Measurements from ENCODE around the gene LOXL1.

Gene LOXL1

DNA sequence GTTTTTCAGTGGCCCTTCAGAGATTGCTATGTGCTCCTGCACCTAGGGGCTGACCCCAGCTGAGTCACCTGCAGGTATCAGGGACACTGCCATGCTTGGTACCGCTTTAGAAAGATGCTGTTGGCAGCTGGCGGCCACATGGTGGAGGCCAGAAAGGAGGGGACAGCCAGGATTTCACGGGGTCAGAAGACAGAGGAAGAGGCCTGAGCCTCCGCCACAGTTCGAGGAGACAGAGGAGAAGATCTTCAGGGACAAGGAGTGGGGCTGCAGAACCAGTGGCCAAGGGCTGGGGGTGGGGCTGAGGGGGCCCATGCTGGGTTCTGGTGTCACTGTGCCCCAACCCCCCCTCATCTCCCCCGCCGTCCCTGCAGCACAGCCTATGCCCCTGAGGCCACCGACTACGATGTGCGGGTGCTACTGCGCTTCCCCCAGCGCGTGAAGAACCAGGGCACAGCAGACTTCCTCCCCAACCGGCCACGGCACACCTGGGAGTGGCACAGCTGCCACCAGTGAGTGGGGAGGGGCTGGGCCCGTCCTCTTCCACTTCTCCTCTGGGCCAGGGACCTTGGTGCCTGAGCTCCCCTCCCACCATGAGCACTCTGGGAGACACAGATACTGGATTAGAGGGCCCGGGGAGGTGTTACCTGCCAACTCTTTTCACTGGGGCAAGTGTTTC lies 19.9 kb downstream of the LOXL1 start:
- TF ChIP-seq, protein P1, sequence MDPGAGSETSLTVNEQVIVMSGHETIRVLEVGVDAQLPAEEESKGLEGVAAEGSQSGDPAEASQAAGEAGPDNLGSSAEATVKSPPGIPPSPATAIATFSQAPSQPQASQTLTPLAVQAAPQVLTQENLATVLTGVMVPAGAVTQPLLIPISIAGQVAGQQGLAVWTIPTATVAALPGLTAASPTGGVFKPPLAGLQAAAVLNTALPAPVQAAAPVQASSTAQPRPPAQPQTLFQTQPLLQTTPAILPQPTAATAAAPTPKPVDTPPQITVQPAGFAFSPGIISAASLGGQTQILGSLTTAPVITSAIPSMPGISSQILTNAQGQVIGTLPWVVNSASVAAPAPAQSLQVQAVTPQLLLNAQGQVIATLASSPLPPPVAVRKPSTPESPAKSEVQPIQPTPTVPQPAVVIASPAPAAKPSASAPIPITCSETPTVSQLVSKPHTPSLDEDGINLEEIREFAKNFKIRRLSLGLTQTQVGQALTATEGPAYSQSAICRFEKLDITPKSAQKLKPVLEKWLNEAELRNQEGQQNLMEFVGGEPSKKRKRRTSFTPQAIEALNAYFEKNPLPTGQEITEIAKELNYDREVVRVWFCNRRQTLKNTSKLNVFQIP (CRISPR knock-in tag; IDR thresholded peaks at IDR 0.05; ENCODE audit: borderline replicate concordance, low read depth) = no peak
- no peak for TF ChIP-seq SNAI2 (CRISPR knock-in tag; IDR thresholded peaks at IDR 0.05)
- TF ChIP-seq TOX (CRISPR knock-in tag; IDR thresholded peaks at IDR 0.05; ENCODE audit: borderline replicate concordance) = no peak
- TF ChIP-seq TCF4 (CRISPR knock-in tag; IDR thresholded peaks at IDR 0.05; ENCODE audit: borderline replicate concordance) = no peak
- TF ChIP-seq ESRRG (CRISPR knock-in tag; IDR thresholded peaks at IDR 0.05) = no peak
- no peak for TF ChIP-seq ZFP3 (CRISPR knock-in tag; IDR thresholded peaks at IDR 0.05)
- TF ChIP-seq ZNF70 (CRISPR knock-in tag; IDR thresholded peaks at IDR 0.05) = no peak
- TF ChIP-seq, protein P2, sequence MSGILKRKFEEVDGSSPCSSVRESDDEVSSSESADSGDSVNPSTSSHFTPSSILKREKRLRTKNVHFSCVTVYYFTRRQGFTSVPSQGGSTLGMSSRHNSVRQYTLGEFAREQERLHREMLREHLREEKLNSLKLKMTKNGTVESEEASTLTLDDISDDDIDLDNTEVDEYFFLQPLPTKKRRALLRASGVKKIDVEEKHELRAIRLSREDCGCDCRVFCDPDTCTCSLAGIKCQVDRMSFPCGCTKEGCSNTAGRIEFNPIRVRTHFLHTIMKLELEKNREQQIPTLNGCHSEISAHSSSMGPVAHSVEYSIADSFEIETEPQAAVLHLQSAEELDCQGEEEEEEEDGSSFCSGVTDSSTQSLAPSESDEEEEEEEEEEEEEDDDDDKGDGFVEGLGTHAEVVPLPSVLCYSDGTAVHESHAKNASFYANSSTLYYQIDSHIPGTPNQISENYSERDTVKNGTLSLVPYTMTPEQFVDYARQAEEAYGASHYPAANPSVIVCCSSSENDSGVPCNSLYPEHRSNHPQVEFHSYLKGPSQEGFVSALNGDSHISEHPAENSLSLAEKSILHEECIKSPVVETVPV (CRISPR knock-in tag; IDR thresholded peaks at IDR 0.05) = no peak
- no peak for TF ChIP-seq OSR1 (CRISPR knock-in tag; IDR thresholded peaks at IDR 0.05)
- no peak for TF ChIP-seq ZNF565 (CRISPR knock-in tag; conservative IDR thresholded peaks at IDR 0.05; ENCODE audit: low read depth)
- TF ChIP-seq ISL1 (CRISPR knock-in tag; IDR thresholded peaks at IDR 0.05) = no peak
- no peak for TF ChIP-seq ZC3H10 (CRISPR knock-in tag; IDR thresholded peaks at IDR 0.05)
- TF ChIP-seq CSDC2 (CRISPR knock-in tag; IDR thresholded peaks at IDR 0.05) = no peak
- no peak for TF ChIP-seq ARNTL (CRISPR knock-in tag; IDR thresholded peaks at IDR 0.05; ENCODE audit: borderline replicate concordance, low read depth)
- ATAC-seq = no peak

DNA sequence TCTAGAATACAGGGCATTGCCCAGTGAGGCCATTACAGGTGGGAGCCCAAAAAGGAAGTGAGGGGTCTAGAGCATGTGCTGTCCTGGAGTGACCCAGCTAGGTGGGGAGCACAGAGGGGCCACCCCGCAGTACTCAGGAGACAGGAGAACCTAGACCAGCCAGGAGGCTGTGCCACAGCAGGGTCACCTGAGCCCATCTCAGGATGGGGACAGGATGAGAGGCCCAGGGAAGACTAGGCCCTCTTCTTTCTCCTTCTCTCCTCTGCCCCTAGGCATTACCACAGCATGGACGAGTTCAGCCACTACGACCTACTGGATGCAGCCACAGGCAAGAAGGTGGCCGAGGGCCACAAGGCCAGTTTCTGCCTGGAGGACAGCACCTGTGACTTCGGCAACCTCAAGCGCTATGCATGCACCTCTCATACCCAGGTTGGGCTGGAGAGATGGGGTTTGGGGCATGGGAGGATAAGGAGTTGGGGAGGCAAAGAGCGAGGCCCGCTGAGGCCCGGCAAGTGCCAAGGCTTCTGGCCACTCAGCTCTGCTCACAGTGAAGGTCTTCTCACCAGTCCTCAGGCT lies 20.6 kb downstream of the LOXL1 start:
- ATAC-seq = no peak
- TF ChIP-seq ZFP3 (CRISPR knock-in tag; IDR thresholded peaks at IDR 0.05) (no peak), GLIS3 (CRISPR knock-in tag; IDR thresholded peaks at IDR 0.05) (no peak), TCF4 (CRISPR knock-in tag; IDR thresholded peaks at IDR 0.05; ENCODE audit: borderline replicate concordance) (no peak), SNAI2 (CRISPR knock-in tag; IDR thresholded peaks at IDR 0.05) (no peak), TOX (CRISPR knock-in tag; IDR thresholded peaks at IDR 0.05; ENCODE audit: borderline replicate concordance) (no peak), OSR1 (CRISPR knock-in tag; IDR thresholded peaks at IDR 0.05) (no peak), BACH2 (CRISPR knock-in tag; IDR thresholded peaks at IDR 0.05; ENCODE audit: borderline replicate concordance) (no peak), ZNF70 (CRISPR knock-in tag; IDR thresholded peaks at IDR 0.05) (no peak), ZNF8 (CRISPR knock-in tag; IDR thresholded peaks at IDR 0.05) (no peak), RARB (CRISPR knock-in tag; IDR thresholded peaks at IDR 0.05) (no peak), CSDC2 (CRISPR knock-in tag; IDR thresholded peaks at IDR 0.05) (no peak), ZC3H10 (CRISPR knock-in tag; IDR thresholded peaks at IDR 0.05) (no peak), ESRRG (CRISPR knock-in tag; IDR thresholded peaks at IDR 0.05) (no peak)
- TF ChIP-seq, protein P2 (CRISPR knock-in tag; IDR thresholded peaks at IDR 0.05) = no peak
- TF ChIP-seq, protein P3, sequence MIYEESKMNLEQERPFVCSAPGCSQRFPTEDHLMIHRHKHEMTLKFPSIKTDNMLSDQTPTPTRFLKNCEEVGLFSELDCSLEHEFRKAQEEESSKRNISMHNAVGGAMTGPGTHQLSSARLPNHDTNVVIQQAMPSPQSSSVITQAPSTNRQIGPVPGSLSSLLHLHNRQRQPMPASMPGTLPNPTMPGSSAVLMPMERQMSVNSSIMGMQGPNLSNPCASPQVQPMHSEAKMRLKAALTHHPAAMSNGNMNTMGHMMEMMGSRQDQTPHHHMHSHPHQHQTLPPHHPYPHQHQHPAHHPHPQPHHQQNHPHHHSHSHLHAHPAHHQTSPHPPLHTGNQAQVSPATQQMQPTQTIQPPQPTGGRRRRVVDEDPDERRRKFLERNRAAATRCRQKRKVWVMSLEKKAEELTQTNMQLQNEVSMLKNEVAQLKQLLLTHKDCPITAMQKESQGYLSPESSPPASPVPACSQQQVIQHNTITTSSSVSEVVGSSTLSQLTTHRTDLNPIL (CRISPR knock-in tag; IDR thresholded peaks at IDR 0.05; ENCODE audit: low read depth) = no peak
- TF ChIP-seq, protein P1 (CRISPR knock-in tag; IDR thresholded peaks at IDR 0.05; ENCODE audit: borderline replicate concordance, low read depth) = no peak
- TF ChIP-seq, protein P4, sequence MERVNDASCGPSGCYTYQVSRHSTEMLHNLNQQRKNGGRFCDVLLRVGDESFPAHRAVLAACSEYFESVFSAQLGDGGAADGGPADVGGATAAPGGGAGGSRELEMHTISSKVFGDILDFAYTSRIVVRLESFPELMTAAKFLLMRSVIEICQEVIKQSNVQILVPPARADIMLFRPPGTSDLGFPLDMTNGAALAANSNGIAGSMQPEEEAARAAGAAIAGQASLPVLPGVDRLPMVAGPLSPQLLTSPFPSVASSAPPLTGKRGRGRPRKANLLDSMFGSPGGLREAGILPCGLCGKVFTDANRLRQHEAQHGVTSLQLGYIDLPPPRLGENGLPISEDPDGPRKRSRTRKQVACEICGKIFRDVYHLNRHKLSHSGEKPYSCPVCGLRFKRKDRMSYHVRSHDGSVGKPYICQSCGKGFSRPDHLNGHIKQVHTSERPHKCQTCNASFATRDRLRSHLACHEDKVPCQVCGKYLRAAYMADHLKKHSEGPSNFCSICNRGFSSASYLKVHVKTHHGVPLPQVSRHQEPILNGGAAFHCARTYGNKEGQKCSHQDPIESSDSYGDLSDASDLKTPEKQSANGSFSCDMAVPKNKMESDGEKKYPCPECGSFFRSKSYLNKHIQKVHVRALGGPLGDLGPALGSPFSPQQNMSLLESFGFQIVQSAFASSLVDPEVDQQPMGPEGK (CRISPR knock-in tag; IDR thresholded peaks at IDR 0.05; ENCODE audit: borderline replicate concordance) = no peak
